Neural cell (in vitro differentiated cells): ENCODE data around the gene AGAP3. TPM values are rescaled to one million over a fixed set of nuclear protein-coding genes. Genes with fewer than 3 reads are reported as not detected.

ENCODE experiments used
- H2AFZ ChIP-seq: fragments of 200-600, 300-800 bp; sonication (generic), shearing (Covaris generic); 2 replicates; pipeline ENCODE4 v1.6.0; 2014; ENCODE audit warnings: low read depth, mild to moderate bottlenecking, antibody characterized with exemption, low read length, moderate library complexity
- H3F3A ChIP-seq: fragments of 200-600 bp; shearing (Covaris generic); 2 replicates; pipeline ENCODE4 v1.6.1; 2016; ENCODE audit warnings: mild to moderate bottlenecking, moderate library complexity, mixed read lengths, antibody characterized with exemption, low read length; ENCODE audit not compliant: insufficient read depth, poor library complexity, severe bottlenecking
- H3K27ac ChIP-seq: fragments of 200-600, 300-800 bp; sonication (generic), shearing (Covaris generic); 2 replicates; pipeline ENCODE4 v1.5.1; 2014; ENCODE audit warnings: mild to moderate bottlenecking, low read length, moderate library complexity
- H3K27me3 ChIP-seq: fragments of 300-800, 200-600 bp; sonication (generic), shearing (Covaris generic); 2 replicates; pipeline ENCODE4 v1.6.0; 2014; ENCODE audit warnings: mild to moderate bottlenecking, low read depth, low read length, moderate library complexity; ENCODE audit not compliant: insufficient read depth
- H3K36me3 ChIP-seq: fragments of 300-800, 200-600 bp; sonication (generic), shearing (Covaris generic); 2 replicates; pipeline ENCODE4 v1.5.1; 2014; ENCODE audit warnings: mild to moderate bottlenecking, antibody characterized with exemption, low read length, moderate library complexity; ENCODE audit not compliant: insufficient read depth
- H3K4me2 ChIP-seq: fragments of 300-800, 200-600 bp; sonication (generic), shearing (Covaris generic); 2 replicates; pipeline ENCODE4 v1.6.0; 2014; ENCODE audit warnings: mild to moderate bottlenecking, low read length
- H3K4me3 ChIP-seq: fragments of 300-800, 200-600 bp; sonication (generic), shearing (Covaris generic); 2 replicates; pipeline ENCODE4 v1.5.1; 2014; ENCODE audit warnings: mild to moderate bottlenecking, low read length, moderate library complexity
- H3K79me2 ChIP-seq: fragments of 200-600 bp; shearing (Covaris generic); replicated peaks from 2 replicates; pipeline ENCODE4 v1.6.0; 2014; ENCODE audit warnings: mild to moderate bottlenecking, low read length, moderate library complexity; ENCODE audit not compliant: insufficient read depth
- H3K9ac ChIP-seq: fragments of 300-800, 200-600 bp; sonication (generic), shearing (Covaris generic); 2 replicates; pipeline ENCODE4 v1.6.1; 2016; ENCODE audit warnings: mild to moderate bottlenecking, low read length, mixed read lengths
- H3K9me2 ChIP-seq: fragments of 200-600 bp; shearing (Covaris generic); 2 replicates; pipeline ENCODE4 v1.6.1; 2016; ENCODE audit warnings: mild to moderate bottlenecking, low read length, mixed read lengths; ENCODE audit not compliant: insufficient read depth
- H3K9me3 ChIP-seq: fragments of 200-600, 300-800 bp; sonication (generic), shearing (Covaris generic); 2 replicates; pipeline ENCODE4 v1.6.1; 2016; ENCODE audit warnings: mild to moderate bottlenecking, mixed run types, low read length, moderate library complexity, mixed read lengths
- H4K20me1 ChIP-seq: fragments of 200-600 bp; shearing (Covaris generic); 2 replicates; pipeline ENCODE4 v1.6.1; 2016; ENCODE audit warnings: mild to moderate bottlenecking, mixed run types; ENCODE audit not compliant: insufficient read depth
- CTCF ChIP-seq: fragments of 450-650 bp; IDR thresholded peaks from 2 replicates; pipeline ENCODE4 v1.5.1; 2014; ENCODE audit warnings: antibody characterized with exemption, mild to moderate bottlenecking, moderate library complexity; ENCODE audit not compliant: poor library complexity, severe bottlenecking
- EP300 ChIP-seq: fragments of 450-650 bp; conservative IDR thresholded peaks from 2 replicates; pipeline ENCODE4 v1.6.1; 2014; ENCODE audit warnings: antibody characterized with exemption, mild to moderate bottlenecking, moderate library complexity; ENCODE audit not compliant: poor library complexity, severe bottlenecking
- EZH2 ChIP-seq: fragments of 200-600, 300-800 bp; shearing (Covaris generic), sonication (generic); IDR thresholded peaks from 2 replicates; pipeline ENCODE4 v1.6.1; 2014; ENCODE audit warnings: antibody characterized with exemption, low read length, borderline replicate concordance, mild to moderate bottlenecking; ENCODE audit not compliant: insufficient read depth, poor library complexity, severe bottlenecking
- MXI1 ChIP-seq: fragments of 450-650 bp; conservative IDR thresholded peaks from 2 replicates; pipeline ENCODE4 v1.6.1; 2014; ENCODE audit warnings: antibody characterized with exemption, mild to moderate bottlenecking; ENCODE audit not compliant: poor library complexity, severe bottlenecking
- POLR2AphosphoS5 ChIP-seq: IDR thresholded peaks from 2 replicates; pipeline ENCODE4 v1.6.1; 2012
- RAD21 ChIP-seq: fragments of 450-650 bp; conservative IDR thresholded peaks from 2 replicates; pipeline ENCODE4 v1.6.1; 2014; ENCODE audit warnings: antibody characterized with exemption, mild to moderate bottlenecking, moderate library complexity
- REST ChIP-seq: IDR thresholded peaks from 2 replicates; pipeline ENCODE4 v1.6.1; 2012; ENCODE audit warnings: borderline replicate concordance
- SMC3 ChIP-seq: fragments of 450-650 bp; conservative IDR thresholded peaks from 2 replicates; pipeline ENCODE4 v1.6.1; 2014; ENCODE audit warnings: antibody characterized with exemption, mild to moderate bottlenecking, moderate library complexity; ENCODE audit not compliant: poor library complexity
- TAF1 ChIP-seq: IDR thresholded peaks from 2 replicates; pipeline ENCODE4 v1.6.1; 2012; ENCODE audit warnings: low read depth
- polyA plus RNA-seq: library from polyadenylated mRNA; depleted of rRNA; stranded (reverse); fragments of >200 nt; gene quantifications from 2 replicates; pipeline ENCODE4 v1.2.3, GENCODE V29; 2014

Gene AGAP3
- polyA plus RNA-seq, 1 donor from 2014 or later: 117 TPM

GRCh38 chr7:151060416-151061212 is 25.7 kb upstream of the AGAP3 start:
- Histone ChIP-seq H3K79me2 (no peaks in the 10 kb centered on the region), H3K27me3 (peaks cover 7% of the 10 kb centered on the region), H3K36me3 (no peaks in the 10 kb centered on the region), H2AFZ (no peak overlapping the region), H3K9me2 (no peaks in the 10 kb centered on the region), H3K9ac (no peak overlapping the region), H3K27ac (no peak overlapping the region), H3F3A (peaks cover 6% of the 10 kb centered on the region), H3K9me3 (no peaks in the 10 kb centered on the region), H3K4me2 (no peak overlapping the region), H3K4me3 (peak overlapping the region; percentile 92), H4K20me1 (no peaks in the 10 kb centered on the region)
- no peak for TF ChIP-seq MXI1
- TF ChIP-seq EZH2: no peak
- TF ChIP-seq REST: no peak
- TF ChIP-seq EP300: no peak
- no peak for TF ChIP-seq POLR2AphosphoS5
- TF ChIP-seq RAD21: no peak
- no peak for TF ChIP-seq SMC3
- no peak for TF ChIP-seq TAF1
- TF ChIP-seq CTCF: no peak

- H3K4me2 ChIP-seq: no peak overlapping the region
- peaks cover 6% of the 10 kb centered on the region for H3F3A ChIP-seq
- H3K4me3 ChIP-seq: no peak overlapping the region
- no peaks in the 10 kb centered on the region for H4K20me1 ChIP-seq
- no peaks in the 10 kb centered on the region for H3K36me3 ChIP-seq
- no peaks in the 10 kb centered on the region for H3K79me2 ChIP-seq
- H2AFZ ChIP-seq: no peak overlapping the region
- H3K9ac ChIP-seq: no peak overlapping the region
- H3K27ac ChIP-seq: no peak overlapping the region
- H3K9me3 ChIP-seq: no peaks in the 10 kb centered on the region
- H3K9me2 ChIP-seq: no peaks in the 10 kb centered on the region
- peaks cover 7% of the 10 kb centered on the region for H3K27me3 ChIP-seq
- no peak for TF ChIP-seq RAD21
- no peak for TF ChIP-seq EZH2
- no peak for TF ChIP-seq TAF1
- TF ChIP-seq EP300: no peak
- no peak for TF ChIP-seq REST
- TF ChIP-seq MXI1: no peak
- no peak for TF ChIP-seq SMC3
- no peak for TF ChIP-seq POLR2AphosphoS5
These were observed 24.8 kb upstream of the AGAP3 start for GRCh38 chr7:151061213-151062110.
